Muscle of leg (tissue), 11 donors: Measurements from ENCODE around the gene CD93. TPM values are rescaled to one million over a fixed set of nuclear protein-coding genes. Genes with fewer than 3 reads are reported as not detected.

Experiments used
- DNase-seq: peaks from one replicate; pipeline ENCODE4 v3.0.0; 2013
- H3K27ac ChIP-seq: one replicate; pipeline ENCODE4 v1.5.1; 2013; ENCODE audit warnings: mild to moderate bottlenecking, low read length, control low read depth
- H3K27me3 ChIP-seq: one replicate; pipeline ENCODE4 v1.6.1; 2013; ENCODE audit warnings: low read length; ENCODE audit not compliant: control insufficient read depth, insufficient read depth
- H3K36me3 ChIP-seq: one replicate; pipeline ENCODE4 v1.6.1; 2013; ENCODE audit warnings: low read length; ENCODE audit not compliant: control insufficient read depth, insufficient read depth
- H3K4me1 ChIP-seq: one replicate; pipeline ENCODE4 v1.6.1; 2013; ENCODE audit warnings: low read length; ENCODE audit not compliant: control insufficient read depth, insufficient read depth
- H3K4me3 ChIP-seq: one replicate; pipeline ENCODE4 v1.5.1; 2013; ENCODE audit warnings: low read length, control low read depth
- H3K9me3 ChIP-seq: replicated peaks from 2 replicates; pipeline ENCODE4 v1.6.1; 2013; ENCODE audit warnings: low read depth, low read length; ENCODE audit not compliant: control insufficient read depth
- WGBS: methylation state at CpG from one replicate; pipeline ENCODE4 v1.1.5; 2013; ENCODE audit warnings: missing lambda C conversion rate; ENCODE audit not compliant: insufficient coverage; 5-methylcytosine and 5-hydroxymethylcytosine counted together
- polyA plus RNA-seq, 8 donors: library from polyadenylated mRNA; unstranded; fragments of 120-200 nt; gene quantifications; one replicate each; pipeline versions ENCODE4 v1.2.1 to v1.2.3, GENCODE V29; 2013; ENCODE audit warnings: inconsistent platforms in 1 of 8, low replicate concordance in 1 of 8; ENCODE audit not compliant: insufficient read length in 8 of 8, insufficient read depth in 1 of 8
- total RNA-seq: library from RNA; stranded (reverse); fragments of 120-200 nt; gene quantifications from one replicate; pipeline ENCODE4 v1.2.4, GENCODE V29; 2013

Gene CD93
- total and polyA plus RNA-seq, 9 donors: 48.2 to 69.8 (median 59.7) TPM

GRCh38 chr20:23120936-23121750 is 35.0 kb upstream of the CD93 start:
- Histone ChIP-seq H3K36me3 (no peaks in the 10 kb centered on the region), H3K4me1 (peaks cover 44% of the 10 kb centered on the region), H3K4me3 (no peak overlapping the region), H3K27ac (no peak overlapping the region), H3K9me3 (no peaks in the 10 kb centered on the region), H3K27me3 (no peaks in the 10 kb centered on the region)
- 82% methylated on average over 15 of the region's 15 CpGs for WGBS
- no peak for DNase-seq

DNA sequence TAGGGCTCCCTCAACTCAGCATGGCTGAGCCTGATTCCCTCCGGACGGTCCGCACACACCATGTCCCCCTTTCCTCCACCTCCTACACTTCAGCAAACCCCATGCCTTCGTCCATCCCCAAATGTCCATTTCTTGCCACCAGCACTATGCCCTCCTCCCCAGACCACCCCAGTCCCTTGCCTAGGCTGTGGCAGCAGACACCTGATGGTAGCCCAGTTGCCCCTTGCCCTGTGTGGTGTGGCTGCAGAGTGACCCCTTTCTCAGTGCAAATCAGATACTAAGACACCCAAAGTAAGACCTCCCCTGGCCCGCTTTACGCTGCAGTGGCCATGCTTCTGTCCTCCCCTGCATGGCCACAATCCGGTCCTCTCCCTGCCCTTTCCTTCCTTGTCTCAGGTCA is 34.1 kb upstream of the CD93 start:
- H3K4me3 ChIP-seq: no peak overlapping the region
- 92% methylated on average over 5 of the region's 7 CpGs for WGBS
- H3K9me3 ChIP-seq: no peaks in the 10 kb centered on the region

GRCh38 chr20:23119456-23120216 is 33.5 kb upstream of the CD93 start:
- H3K27ac ChIP-seq: no peak overlapping the region

More for the DNA sequence above, 34.1 kb upstream of the CD93 start:
- peaks cover 35% of the 10 kb centered on the region for H3K4me1 ChIP-seq
- no peaks in the 10 kb centered on the region for H3K36me3 ChIP-seq
- no peaks in the 10 kb centered on the region for H3K27me3 ChIP-seq
- DNase-seq: no peak
- no peak overlapping the region for H3K27ac ChIP-seq

GRCh38 chr20:23118766-23119165 is 32.6 kb upstream of the CD93 start:
- H3K27ac ChIP-seq: no peak overlapping the region
- 85% methylated on average over 8 of the region's 9 CpGs for WGBS

More at GRCh38 chr20:23119456-23120216, 33.5 kb upstream of the CD93 start:
- no peaks in the 10 kb centered on the region for H3K9me3 ChIP-seq
- H3K4me3 ChIP-seq: no peak overlapping the region
- no peaks in the 10 kb centered on the region for H3K36me3 ChIP-seq
- WGBS: 80% methylated on average over 14 of the region's 15 CpGs
- no peaks in the 10 kb centered on the region for H3K27me3 ChIP-seq
- DNase-seq: no peak
- peaks cover 32% of the 10 kb centered on the region for H3K4me1 ChIP-seq

GRCh38 chr20:23118144-23118543 is 32.0 kb upstream of the CD93 start:
- no peak overlapping the region for H3K4me3 ChIP-seq
- no peak overlapping the region for H3K27ac ChIP-seq
- peaks cover 36% of the 10 kb centered on the region for H3K4me1 ChIP-seq
- DNase-seq: no peak
- no peaks in the 10 kb centered on the region for H3K27me3 ChIP-seq
- no peaks in the 10 kb centered on the region for H3K36me3 ChIP-seq
- no peaks in the 10 kb centered on the region for H3K9me3 ChIP-seq
- 68% methylated on average over 4 of the region's 8 CpGs for WGBS

More at GRCh38 chr20:23118766-23119165, 32.6 kb upstream of the CD93 start:
- Histone ChIP-seq H3K9me3 (no peaks in the 10 kb centered on the region), H3K4me1 (peaks cover 35% of the 10 kb centered on the region), H3K36me3 (no peaks in the 10 kb centered on the region), H3K27me3 (no peaks in the 10 kb centered on the region), H3K4me3 (no peak overlapping the region)
- no peak for DNase-seq

DNA sequence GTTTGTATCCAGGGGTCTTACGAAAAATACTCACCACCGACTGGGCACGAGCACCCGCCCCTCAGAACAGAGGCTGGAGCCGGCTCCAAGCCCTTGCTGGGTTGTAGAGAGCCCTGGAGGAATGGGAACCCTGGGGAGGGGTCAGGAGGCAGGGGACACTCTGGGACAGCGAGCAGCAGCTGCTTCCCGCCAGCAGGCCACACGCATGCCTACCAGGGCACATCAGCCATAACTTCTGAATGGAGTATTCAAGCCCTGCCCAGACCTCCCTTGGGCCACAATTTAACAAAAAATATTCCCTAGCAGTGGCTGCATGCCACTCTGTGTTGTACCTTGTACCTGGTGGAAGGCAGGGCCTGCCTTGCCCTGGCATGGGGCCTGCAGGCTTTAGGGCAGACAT is 31.6 kb upstream of the CD93 start:
- Histone ChIP-seq H3K4me3 (no peak overlapping the region), H3K36me3 (no peaks in the 10 kb centered on the region), H3K27me3 (no peaks in the 10 kb centered on the region), H3K27ac (no peak overlapping the region), H3K4me1 (peaks cover 36% of the 10 kb centered on the region), H3K9me3 (no peaks in the 10 kb centered on the region)
- 85% methylated on average over 8 of the region's 8 CpGs for WGBS
- no peak for DNase-seq

GRCh38 chr20:23116311-23117089 is 30.4 kb upstream of the CD93 start:
- Histone ChIP-seq H3K36me3 (no peaks in the 10 kb centered on the region), H3K9me3 (no peaks in the 10 kb centered on the region), H3K27ac (no peak overlapping the region), H3K27me3 (no peaks in the 10 kb centered on the region), H3K4me3 (no peak overlapping the region), H3K4me1 (peaks cover 36% of the 10 kb centered on the region)
- DNase-seq: no peak
- 65% methylated on average over 10 of the region's 10 CpGs for WGBS

GRCh38 chr20:23115822-23116221 is 29.7 kb upstream of the CD93 start:
- no peak overlapping the region for H3K27ac ChIP-seq
- H3K4me3 ChIP-seq: no peak overlapping the region
- no peaks in the 10 kb centered on the region for H3K36me3 ChIP-seq
- DNase-seq: peak; percentile 63
- H3K4me1 ChIP-seq: peaks cover 36% of the 10 kb centered on the region
- 56% methylated on average over 2 of the region's 3 CpGs for WGBS
- H3K27me3 ChIP-seq: no peaks in the 10 kb centered on the region
- no peaks in the 10 kb centered on the region for H3K9me3 ChIP-seq

DNA sequence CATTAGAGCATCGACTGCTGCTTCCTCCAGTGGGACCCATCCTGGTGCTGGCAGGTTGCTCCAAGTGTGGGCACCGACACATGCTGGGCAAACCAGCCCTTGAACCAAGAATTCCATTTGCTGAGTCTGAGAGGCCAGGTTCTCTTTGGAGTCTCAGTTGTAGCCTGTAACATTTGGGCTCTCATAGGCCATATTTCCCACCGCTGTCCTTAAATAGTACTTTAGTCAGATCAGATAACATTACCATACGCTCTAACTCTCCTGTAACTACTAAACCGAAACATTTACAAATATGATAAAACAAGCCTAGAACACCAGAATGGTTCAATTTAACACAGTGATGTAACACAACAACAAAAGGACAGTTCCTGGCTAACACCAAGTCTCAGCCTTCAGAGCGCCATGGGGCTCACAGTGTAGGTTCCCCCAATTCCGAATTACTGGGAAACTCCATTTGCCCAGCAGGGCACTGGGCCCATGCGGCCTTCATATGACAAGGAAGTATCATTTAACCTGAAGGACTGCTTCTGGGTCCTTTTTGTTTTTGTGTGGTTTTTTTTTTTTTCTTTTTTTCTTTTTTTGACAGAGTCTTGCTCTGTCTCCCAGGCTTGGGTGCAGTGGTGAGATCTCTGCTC is 28.4 kb upstream of the CD93 start:
- H3K27me3 ChIP-seq: no peaks in the 10 kb centered on the region
- H3K9me3 ChIP-seq: no peaks in the 10 kb centered on the region
- H3K36me3 ChIP-seq: no peaks in the 10 kb centered on the region
- WGBS: 63% methylated on average over 6 of the region's 8 CpGs
- H3K4me3 ChIP-seq: no peak overlapping the region
- peak overlapping the region; percentile 42 for H3K27ac ChIP-seq
- DNase-seq: no peak
- peaks cover 31% of the 10 kb centered on the region for H3K4me1 ChIP-seq
